Stimulated activated CD4-positive, alpha-beta T cell treated with anti-CD3 and anti-CD28 coated beads, Interleukin-12 subunit alpha, Interleukin-12 subunit beta, amount 100 ng/mL, for 48 hours (primary cell): ENCODE results near the gene NEUROG3.
"Not testable (repeated sequence)": the region's sequence is repeated elsewhere in the genome, so short reads cannot be mapped to it uniquely, and the experiment has no call there.

Source experiments
- DNase-seq, 3 donors: peaks; one replicate each; pipeline ENCODE4 v3.0.0-alpha.2; 2020; ENCODE audit warnings: low read depth in 2 of 3, low spot score in 1 of 3

The NEUROG3 gene

GRCh38 chr10:69572159-69573055 lies 815 bp downstream of the NEUROG3 start:
- no peak for DNase-seq

DNA sequence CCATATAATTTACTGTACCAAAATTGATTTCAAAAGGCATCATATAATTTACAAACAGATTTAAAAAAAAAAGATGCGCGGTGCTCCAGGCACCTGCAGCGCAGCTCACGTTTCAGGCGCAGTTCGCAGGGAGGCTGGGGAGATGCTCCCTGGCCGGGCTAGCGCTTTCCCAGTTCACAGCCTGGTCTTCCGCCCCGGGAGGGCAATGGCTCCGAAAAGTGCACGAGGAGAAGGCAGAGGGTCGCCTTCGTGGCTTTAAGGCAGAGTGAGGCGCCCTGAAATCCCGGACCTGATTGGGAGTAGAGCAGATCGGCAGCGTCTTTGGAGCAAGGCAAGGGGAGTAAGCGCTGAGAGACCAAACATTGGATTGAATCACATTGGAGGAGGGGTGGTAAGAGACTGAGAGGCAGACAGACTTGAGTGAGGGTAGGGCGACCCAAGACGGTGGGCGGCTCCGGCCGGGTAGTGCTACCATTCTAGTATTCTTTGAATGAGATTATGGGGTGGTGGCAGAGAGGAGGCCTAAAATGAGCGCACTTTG lies 1.5 kb downstream of the NEUROG3 start:
- no peak for DNase-seq

DNA sequence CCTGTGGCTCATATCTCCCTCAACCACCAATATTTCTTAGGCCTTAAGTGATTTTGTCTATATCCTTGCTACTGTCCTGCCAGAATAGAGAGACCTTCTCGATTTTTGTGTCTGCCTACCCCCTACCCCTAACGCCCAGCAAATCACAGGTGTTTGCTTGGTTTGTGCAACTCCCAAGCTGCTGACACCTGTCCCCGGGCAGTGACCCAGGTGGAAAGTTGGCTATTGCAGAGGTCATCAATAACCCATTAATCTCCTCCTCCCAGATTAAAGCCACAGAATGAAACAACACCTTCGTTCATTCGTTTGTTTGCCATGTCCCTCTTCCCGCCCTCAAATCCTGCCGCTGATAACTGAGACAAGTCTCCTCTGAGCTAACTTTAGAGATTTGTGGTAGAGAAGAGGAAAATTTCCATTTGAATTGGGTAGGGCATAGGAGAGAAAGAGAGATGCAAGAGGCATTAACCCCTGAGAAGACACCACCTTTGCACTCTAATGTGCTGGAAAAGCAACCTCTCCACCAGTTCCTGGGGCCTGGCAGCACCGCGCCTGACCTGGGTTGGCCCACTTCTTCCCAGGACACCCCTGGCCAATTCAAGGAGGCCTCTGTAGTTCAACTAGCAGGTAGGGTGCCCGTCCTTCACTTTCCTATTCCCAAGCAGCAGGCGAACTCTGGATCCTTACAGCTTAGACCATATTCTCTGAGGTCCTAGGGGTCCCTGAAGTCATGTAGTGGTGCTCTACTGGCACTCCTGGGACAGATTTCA lies 3.0 kb downstream of the NEUROG3 start:
- DNase-seq: no peak

DNA sequence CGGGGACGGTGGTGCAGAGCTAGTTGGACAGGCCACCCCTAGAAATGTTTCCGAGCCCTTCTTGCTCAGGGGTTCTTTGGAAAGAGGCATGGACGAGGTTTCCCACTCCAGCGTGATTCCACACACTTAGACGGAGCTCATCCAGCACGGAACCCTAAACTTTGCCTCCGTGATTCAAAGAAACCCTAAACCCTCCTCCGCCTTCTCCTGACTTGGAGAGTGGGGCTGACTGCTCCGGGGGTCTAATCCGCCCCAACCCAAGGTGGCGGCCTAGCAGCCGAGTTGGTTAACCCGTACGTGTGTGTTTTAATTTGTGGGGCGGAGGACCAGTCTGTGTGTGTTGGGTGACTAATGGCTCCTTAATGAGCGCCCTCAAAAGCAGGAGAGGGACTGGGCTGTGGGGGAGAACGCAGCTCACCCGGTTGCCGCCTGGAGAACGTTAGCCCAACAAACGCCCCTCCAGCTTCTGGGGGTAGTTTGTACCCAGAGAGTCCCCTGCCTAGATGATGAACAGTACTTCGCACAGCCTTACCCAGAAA lies 3.8 kb downstream of the NEUROG3 start:
- DNase-seq: no peak

DNA sequence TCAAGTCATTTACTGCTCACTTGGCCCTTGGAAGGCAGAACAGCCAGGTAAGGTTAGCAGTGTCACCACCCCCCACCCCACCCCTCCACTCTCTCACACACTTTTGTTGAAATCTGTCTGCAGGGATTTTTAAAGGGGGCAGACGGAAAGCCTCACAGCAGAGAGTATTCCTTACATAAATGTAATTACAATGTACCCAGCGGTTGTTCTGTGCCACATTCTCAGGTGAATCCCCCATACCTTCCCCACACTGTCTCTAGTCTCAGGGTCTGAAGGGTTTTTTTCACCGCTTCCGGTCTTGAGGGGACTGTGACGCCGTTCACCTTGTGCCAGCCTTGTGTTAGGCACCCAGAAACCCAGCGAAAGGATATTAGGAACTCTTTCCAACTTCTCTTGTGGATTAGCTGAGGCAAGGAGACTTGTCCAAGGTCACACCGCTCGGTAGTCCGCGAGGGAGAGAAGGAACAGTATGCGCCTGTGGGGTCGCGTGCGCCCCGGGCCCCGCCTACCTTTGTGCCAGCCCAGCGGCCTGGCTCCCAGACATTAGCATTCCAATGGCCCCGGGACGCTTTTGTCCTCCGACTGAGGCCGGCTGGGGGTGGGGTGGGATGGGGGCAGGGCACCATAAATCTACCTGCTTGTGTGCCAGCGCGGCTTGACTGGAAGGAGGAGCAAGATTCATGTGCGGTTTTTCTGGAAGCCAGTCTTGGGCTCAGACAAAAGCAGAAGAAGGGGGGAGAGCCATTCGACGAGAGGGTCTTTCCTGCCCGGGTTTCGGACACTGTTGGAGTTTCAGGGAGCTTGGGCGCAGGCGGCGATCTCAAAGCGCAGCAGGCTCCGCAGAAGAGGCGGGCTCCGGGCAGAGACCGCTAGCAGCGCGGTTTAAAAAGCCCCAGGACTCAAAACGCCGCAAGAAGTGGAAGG lies 4.5 kb downstream of the NEUROG3 start:
- no peak for DNase-seq

GRCh38 chr10:69567920-69568319 lies 5.3 kb downstream of the NEUROG3 start:
- DNase-seq: peak in 1 of 3 donors; percentile 27

DNA sequence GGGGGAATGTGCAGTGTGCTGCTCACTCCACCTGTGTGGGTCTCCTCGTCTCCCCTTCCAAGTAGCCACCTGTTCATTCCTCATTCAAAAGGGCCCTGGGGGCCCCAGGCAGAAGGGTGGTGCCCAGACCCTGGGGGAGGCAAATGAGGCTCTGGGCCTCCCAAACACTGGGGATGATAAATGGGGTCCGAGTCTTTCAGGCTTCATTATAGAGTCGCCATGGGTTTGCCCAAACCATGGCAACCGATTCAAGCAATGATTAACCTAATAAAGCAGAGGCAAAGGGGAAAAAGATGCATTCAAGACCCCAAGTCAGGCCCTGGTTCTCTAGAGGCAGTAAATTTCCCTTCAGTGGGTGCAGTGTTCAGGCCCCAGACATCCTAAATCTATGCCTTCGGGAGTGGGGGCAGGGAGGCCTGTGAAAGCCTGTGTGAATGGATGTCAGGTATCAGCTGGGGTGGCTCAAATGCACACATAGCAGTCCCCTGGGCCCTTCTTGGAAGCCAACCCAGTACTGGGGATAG lies 10.4 kb downstream of the NEUROG3 start:
- no peak for DNase-seq

DNA sequence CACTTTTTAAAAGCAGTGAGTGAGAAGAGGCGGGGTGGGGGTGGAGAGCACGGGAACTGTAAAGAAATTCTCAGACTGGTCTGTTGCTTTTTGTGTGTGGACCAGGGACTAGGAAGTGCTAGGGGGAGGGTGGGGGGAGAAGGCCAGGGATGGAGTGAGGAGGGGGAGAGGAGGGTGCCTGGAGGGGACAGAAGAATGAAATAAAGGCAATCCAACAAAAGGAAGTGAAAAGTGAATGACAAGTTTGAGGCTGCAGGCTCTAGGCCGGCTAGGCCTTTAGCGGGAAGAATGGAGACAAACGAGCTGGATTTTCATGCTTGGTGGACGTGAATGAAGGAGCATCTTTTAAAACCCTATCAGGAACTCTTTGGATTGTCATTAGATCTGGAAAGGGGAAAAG lies 13.7 kb downstream of the NEUROG3 start:
- no peak for DNase-seq

DNA sequence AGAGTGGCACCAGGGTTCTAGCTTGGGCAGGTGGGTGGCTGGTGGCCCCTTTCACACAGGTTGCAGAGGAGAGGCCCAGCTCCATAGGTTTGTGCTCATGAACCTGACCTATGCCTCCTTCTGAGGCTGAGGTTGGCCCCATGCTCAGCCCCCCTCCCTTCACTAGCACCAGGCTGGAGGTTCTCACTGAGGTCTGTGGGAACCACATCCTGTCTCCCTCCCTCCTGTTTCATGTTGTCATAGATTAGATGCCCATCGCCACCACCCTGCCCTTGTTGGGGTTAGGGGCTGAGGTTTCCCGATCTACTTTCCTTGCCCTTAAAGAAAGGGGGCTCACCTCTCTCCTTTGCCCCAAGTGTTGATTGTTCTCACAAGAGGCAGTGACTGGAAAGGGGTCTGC lies 14.7 kb downstream of the NEUROG3 start:
- DNase-seq: no peak

DNA sequence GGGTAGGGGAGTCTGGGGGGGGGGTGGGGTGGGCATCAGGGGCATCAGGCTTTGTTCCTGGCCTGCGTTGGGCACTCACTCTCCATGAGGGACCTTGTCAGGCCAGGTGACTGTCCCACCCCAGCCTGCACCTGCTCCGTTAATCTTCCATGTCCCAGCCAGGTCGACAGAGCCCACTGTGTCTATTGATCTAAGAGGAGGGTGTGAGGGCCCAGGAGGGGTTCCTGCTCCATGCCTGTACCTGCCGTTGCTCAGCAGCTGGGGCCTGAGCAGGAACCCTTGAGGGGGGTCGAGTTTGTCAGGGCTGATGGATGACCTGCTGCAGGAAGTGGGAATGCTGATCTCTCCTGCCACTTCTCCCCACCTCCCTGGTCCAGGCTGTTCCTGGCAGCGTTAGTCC lies 18.6 kb downstream of the NEUROG3 start:
- no peak for DNase-seq

DNA sequence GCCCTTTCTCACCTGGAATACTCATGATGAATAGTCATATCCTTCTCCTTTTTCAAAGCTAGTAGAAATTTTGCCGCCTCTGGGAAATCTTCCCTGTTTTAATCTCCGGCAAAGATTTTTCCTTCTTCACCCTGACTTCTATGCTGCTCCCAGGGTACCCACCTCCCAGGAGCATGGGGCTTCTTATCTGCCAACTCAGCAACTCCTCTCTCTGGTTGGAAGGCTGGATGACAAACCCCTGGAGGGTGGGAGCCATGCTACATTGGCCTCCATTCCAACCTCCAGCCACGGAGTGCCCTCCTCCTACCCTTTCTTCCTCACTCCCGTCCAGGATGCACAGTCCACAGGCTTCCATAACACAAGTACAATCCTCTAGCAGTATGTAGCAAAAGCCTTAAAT lies 19.9 kb downstream of the NEUROG3 start:
- no peak for DNase-seq

DNA sequence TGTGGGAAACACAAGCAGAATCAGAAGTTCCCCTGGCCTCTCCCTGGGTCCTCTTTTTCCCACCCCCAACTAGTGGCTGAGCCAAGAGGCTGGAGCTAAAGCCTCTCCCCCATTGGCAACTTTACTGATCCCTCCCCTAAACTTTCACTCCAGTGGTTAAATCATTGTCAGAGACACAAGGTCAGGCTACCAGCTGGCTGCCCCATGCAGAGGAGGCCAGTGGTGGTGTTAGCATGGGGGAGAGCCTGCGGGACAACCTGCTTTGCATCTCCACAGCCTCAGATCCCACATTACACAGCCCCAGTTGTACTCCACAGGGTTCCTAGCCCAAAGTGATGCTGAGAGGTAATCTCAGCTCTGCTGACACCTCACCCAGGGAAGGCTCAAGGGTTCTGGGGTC lies 21.0 kb downstream of the NEUROG3 start:
- no peak for DNase-seq

- no peak for DNase-seq
These were observed 23.3 kb downstream of the NEUROG3 start for GRCh38 chr10:69549959-69550358.

GRCh38 chr10:69541463-69541862 lies 31.8 kb downstream of the NEUROG3 start:
- DNase-seq: no peak

GRCh38 chr10:69538461-69538860 lies 34.8 kb downstream of the NEUROG3 start:
- DNase-seq: no peak

GRCh38 chr10:69537449-69537848 lies 35.8 kb downstream of the NEUROG3 start:
- no peak for DNase-seq

- DNase-seq: not testable (repeated sequence)
These were observed 36.7 kb downstream of the NEUROG3 start for GRCh38 chr10:69536521-69536920.

DNA sequence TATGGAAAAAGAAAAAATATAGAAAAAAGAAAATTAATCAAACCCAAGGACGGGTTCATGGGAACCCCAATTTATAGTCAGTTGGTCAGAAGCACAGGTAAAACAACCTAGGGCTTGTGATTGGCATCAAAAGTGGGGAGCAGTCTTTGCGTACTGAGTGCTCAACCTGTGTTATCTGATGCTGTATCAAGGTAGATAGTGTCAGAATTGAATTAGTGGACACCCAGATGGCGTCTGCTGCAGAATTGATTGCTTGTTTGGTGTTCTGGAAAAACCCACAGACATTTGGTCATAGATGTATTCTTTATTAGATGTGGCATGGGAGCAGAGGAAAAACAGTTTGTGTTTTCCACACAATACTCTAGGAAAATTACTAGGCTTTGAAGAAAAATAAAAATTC lies 39.6 kb downstream of the NEUROG3 start:
- no peak for DNase-seq

GRCh38 chr10:69527961-69528360 lies 45.3 kb downstream of the NEUROG3 start:
- DNase-seq: no peak
